K562 (cell line): ENCODE data around the gene FLRT1.

Source experiments
- BMI1 ChIP-seq: fragments of 150-350 bp; IDR thresholded peaks from 2 replicates; pipeline ENCODE4 v1.6.1; 2014; ENCODE audit warnings: low read length
- TEAD4 ChIP-seq, 2 experiments: sonication (generic) in 1 of 2; formaldehyde crosslinking in 1 of 2; IDR thresholded peaks; 2 replicates each; pipeline versions ENCODE4 v1.6.1 to v1.8.0; 2012 to 2022; ENCODE audit warnings: borderline replicate concordance in 1 of 2, inconsistent platforms in 1 of 2, low read length in 1 of 2, mild to moderate bottlenecking in 1 of 2, missing genetic modification reagents in 1 of 2

GRCh38 chr11:64004590-64004984 is 31.1 kb upstream of the FLRT1 start:
- TF ChIP-seq BMI1 (no peak), TEAD4 (IDR thresholded peaks at IDR 0.05; ENCODE audit: low read length) (no peak), TEAD4 (CRISPR knock-in tag; IDR thresholded peaks at IDR 0.05; ENCODE audit: borderline replicate concordance) (no peak)
